OCI-LY7 (cell line): ENCODE measurements around the gene ST6GAL2. TPM values are rescaled to one million over a fixed set of nuclear protein-coding genes. Genes with fewer than 3 reads are reported as not detected.

ENCODE experiments used
- BruUV-seq: library from RNA; stranded (reverse); fragments of 400-500 nt; replicated peaks from 2 replicates; lab custom pipeline; 2021; lab: Mats Ljungman, UMichigan
- CTCF ChIA-PET: fragments of 300-600 bp; sonication (Branson Sonifier 250); formaldehyde crosslinking; loops from one replicate; lab custom pipeline; 2022; ENCODE audit warnings: antibody characterized with exemption; ENCODE audit not compliant: unreplicated experiment; lab: Charles Lee
- POLR2A ChIA-PET: fragments of 300-600 bp; sonication (Branson Sonifier 250); formaldehyde crosslinking; loops from one replicate; lab custom pipeline; 2022; ENCODE audit warnings: antibody characterized with exemption; lab: Charles Lee
- DNase-seq: peaks from one replicate; pipeline ENCODE4 v3.0.0-alpha.2; 2015; ENCODE audit warnings: low spot score
- H2AFZ ChIP-seq: fragments of 200-600 bp; sonication (generic), shearing (Covaris generic); 2 replicates; pipeline ENCODE4 v1.6.1; 2014; ENCODE audit warnings: mild to moderate bottlenecking, antibody characterized with exemption, low read length, moderate library complexity
- H3K27ac ChIP-seq: fragments of 200-600 bp; sonication (generic); 2 replicates; pipeline ENCODE4 v1.5.1; 2014; ENCODE audit warnings: mixed run types, low read depth, mild to moderate bottlenecking, moderate library complexity, low read length, inconsistent platforms; ENCODE audit not compliant: poor library complexity, severe bottlenecking
- H3K36me3 ChIP-seq: fragments of 200-600 bp; sonication (generic); 2 replicates; pipeline ENCODE4 v1.6.1; 2014; ENCODE audit warnings: mild to moderate bottlenecking, antibody characterized with exemption, low read length, moderate library complexity, mixed read lengths; ENCODE audit not compliant: insufficient read depth
- H3K4me1 ChIP-seq: fragments of 200-600 bp; sonication (generic); 2 replicates; pipeline ENCODE4 v1.5.1; 2014; ENCODE audit warnings: mild to moderate bottlenecking, low read length; ENCODE audit not compliant: insufficient read depth, poor library complexity, severe bottlenecking
- H3K4me2 ChIP-seq: fragments of 200-600 bp; sonication (generic); 2 replicates; pipeline ENCODE4 v1.6.1; 2014; ENCODE audit warnings: mild to moderate bottlenecking, low read length
- H3K4me3 ChIP-seq: fragments of 200-600 bp; sonication (generic); 2 replicates; pipeline ENCODE4 v1.5.1; 2014; ENCODE audit warnings: mild to moderate bottlenecking, low read depth, low read length; ENCODE audit not compliant: poor library complexity, severe bottlenecking
- H3K79me2 ChIP-seq: fragments of 200-600 bp; sonication (generic); 2 replicates; pipeline ENCODE4 v1.6.1; 2016; ENCODE audit warnings: low read depth, mild to moderate bottlenecking, low read length, moderate library complexity, mixed read lengths; ENCODE audit not compliant: insufficient read depth
- H3K9me2 ChIP-seq: fragments of 200-600 bp; sonication (generic); 2 replicates; pipeline ENCODE4 v1.6.1; 2016; ENCODE audit warnings: mild to moderate bottlenecking, low read length, mixed read lengths; ENCODE audit not compliant: insufficient read depth
- H3K9me3 ChIP-seq: fragments of 200-600 bp; sonication (generic); 2 replicates; pipeline ENCODE4 v1.6.1; 2014; ENCODE audit warnings: mild to moderate bottlenecking, mixed run types, low read length, mixed read lengths
- H4K20me1 ChIP-seq: fragments of 200-600 bp; sonication (generic); 2 replicates; pipeline ENCODE4 v1.6.1; 2014; ENCODE audit warnings: mild to moderate bottlenecking, antibody characterized with exemption, low read length, moderate library complexity, mixed read lengths; ENCODE audit not compliant: insufficient read depth
- EZH2phosphoT487 ChIP-seq: fragments of 200-600 bp; sonication (generic); IDR thresholded peaks from 2 replicates; pipeline ENCODE4 v1.6.1; 2018; ENCODE audit warnings: low read depth, borderline replicate concordance, mild to moderate bottlenecking, mixed run types, antibody characterized with exemption, low read length, moderate library complexity, mixed read lengths
- intact Hi-C: fragments of 100-400 bp; cut with micrococcal nuclease; formaldehyde crosslinking; loops from one replicate; pipeline ENCODE4 v1.10.0; 2022; ENCODE audit not compliant: unreplicated experiment
- total RNA-seq, 2 experiments: library from RNA; depleted of rRNA in 1 of 2; stranded (reverse); fragments of >200 nt in 1 of 2; shearing (Covaris generic) in 1 of 2; gene quantifications; 2 replicates each; pipeline ENCODE4 v1.2.3, GENCODE V29; 2014 to 2022
- TF ChIP-seq, protein P1 (sequence below): fragments of 200-600 bp; sonication (generic); conservative IDR thresholded peaks from 2 replicates; pipeline ENCODE4 v1.5.1; 2014; ENCODE audit warnings: mild to moderate bottlenecking, antibody characterized with exemption, low read length, moderate library complexity, mixed read lengths

ST6GAL2 gene
- total RNA-seq, 2 experiments from 2014 or later: not detected

DNA sequence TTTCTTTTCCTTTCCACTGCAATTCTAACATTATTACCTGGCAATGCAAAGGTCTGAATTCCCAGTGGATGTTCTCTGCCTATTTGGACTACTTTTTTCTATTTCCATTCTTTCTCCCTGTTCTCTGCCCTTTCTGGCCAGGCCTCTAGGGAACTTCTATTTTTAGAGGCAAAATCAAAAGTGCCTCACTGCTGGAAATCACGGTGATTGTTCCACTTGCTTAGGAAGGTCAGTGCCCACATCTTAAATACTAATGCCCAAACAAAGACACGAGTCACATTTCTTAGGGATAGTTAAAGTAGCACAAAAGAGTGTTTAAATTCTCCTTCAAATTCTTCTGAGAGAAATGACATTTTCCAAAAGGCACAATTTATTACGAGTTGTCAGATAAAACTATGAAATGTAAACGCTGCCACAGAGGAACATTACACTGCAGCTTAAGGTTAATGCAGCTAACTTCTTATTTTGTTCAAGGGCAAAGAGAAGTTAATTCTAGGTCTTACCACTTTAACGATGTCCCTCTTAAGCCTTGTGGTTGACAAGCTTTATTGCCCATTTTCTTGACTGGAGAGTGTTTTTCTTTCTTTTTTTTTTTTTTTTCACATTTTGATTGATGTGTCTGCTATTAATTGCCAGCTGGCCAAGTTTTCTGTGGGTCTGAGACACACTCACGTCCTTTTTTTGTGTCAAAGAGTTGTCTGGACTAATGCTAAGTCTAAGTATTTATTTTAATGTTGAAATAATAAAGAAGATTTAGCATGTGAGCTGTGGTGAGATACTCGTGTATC, 34.7 kb downstream of the ST6GAL2 start:
- intact Hi-C loops: no loop called here
- Histone ChIP-seq H3K36me3 (no peaks in the 10 kb centered on the region), H3K4me3 (no peak overlapping the region), H3K4me2 (no peak overlapping the region), H3K79me2 (no peaks in the 10 kb centered on the region), H3K9me3 (no peaks in the 10 kb centered on the region), H3K9me2 (no peaks in the 10 kb centered on the region), H4K20me1 (no peaks in the 10 kb centered on the region), H2AFZ (no peak overlapping the region), H3K27ac (no peak overlapping the region), H3K4me1 (no peaks in the 10 kb centered on the region)
- ChIA-PET POLR2A (interaction anchor here (0.5 to 0.7 kb wide), 3 partner anchors 42 to 348 kb away, joined by 3 read pairs; no protein-coding TSS in a partner anchor), CTCF (no interaction called here)
- TF ChIP-seq EZH2phosphoT487: no peak
- TF ChIP-seq, protein P1, sequence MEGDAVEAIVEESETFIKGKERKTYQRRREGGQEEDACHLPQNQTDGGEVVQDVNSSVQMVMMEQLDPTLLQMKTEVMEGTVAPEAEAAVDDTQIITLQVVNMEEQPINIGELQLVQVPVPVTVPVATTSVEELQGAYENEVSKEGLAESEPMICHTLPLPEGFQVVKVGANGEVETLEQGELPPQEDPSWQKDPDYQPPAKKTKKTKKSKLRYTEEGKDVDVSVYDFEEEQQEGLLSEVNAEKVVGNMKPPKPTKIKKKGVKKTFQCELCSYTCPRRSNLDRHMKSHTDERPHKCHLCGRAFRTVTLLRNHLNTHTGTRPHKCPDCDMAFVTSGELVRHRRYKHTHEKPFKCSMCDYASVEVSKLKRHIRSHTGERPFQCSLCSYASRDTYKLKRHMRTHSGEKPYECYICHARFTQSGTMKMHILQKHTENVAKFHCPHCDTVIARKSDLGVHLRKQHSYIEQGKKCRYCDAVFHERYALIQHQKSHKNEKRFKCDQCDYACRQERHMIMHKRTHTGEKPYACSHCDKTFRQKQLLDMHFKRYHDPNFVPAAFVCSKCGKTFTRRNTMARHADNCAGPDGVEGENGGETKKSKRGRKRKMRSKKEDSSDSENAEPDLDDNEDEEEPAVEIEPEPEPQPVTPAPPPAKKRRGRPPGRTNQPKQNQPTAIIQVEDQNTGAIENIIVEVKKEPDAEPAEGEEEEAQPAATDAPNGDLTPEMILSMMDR: no peak
- BruUV-seq: no TSS peak
- DNase-seq: no peak

DNA sequence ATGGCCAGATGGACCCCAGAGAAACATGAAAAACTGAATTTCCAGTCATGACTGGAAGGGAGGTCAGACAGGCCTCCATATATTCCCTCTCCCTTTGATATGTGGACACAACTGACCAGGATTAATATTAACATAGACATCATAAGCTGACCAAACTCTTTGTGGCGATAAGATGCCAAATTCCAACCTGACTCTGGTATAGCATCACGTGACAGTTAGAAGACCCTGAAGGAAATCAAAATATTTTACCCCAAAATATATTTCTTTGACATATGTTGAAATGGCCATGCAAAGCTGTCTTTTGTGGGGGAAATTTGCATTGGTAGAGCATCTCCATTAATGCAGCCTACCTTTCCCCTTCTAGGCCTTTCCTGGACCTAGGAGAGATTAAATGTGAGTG, 36.7 kb downstream of the ST6GAL2 start:
- no peak for TF ChIP-seq EZH2phosphoT487
- TF ChIP-seq, protein P1: no peak
- H4K20me1 ChIP-seq: no peaks in the 10 kb centered on the region
- H3K36me3 ChIP-seq: no peaks in the 10 kb centered on the region
- no peaks in the 10 kb centered on the region for H3K9me3 ChIP-seq
- BruUV-seq: no TSS peak
- H2AFZ ChIP-seq: no peak overlapping the region
- H3K79me2 ChIP-seq: no peaks in the 10 kb centered on the region
- H3K27ac ChIP-seq: no peak overlapping the region
- intact Hi-C loops: no loop called here
- H3K4me3 ChIP-seq: no peak overlapping the region
- POLR2A ChIA-PET: no interaction called here
- no peak overlapping the region for H3K4me2 ChIP-seq
- H3K4me1 ChIP-seq: no peaks in the 10 kb centered on the region
- no peak for DNase-seq
- CTCF ChIA-PET: no interaction called here
- no peaks in the 10 kb centered on the region for H3K9me2 ChIP-seq

DNA sequence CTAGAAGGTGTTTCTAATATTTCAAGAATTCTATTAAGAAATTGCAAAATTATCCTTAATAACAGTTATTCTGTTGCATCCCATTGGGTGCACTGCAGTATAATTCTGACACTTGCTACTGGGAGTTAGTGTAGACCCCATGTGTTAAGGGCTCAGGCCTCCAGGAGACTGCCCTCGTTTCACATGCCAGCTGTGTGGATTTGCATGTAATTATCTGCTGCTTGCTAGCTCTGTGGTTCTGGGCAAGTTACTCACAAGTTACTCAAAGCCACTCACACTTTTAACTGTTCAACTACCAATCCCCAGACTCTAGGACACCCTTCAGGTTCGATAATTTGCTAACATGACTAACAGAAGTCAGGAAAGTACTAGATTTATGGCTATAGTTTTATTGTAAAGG, 38.6 kb downstream of the ST6GAL2 start:
- no peaks in the 10 kb centered on the region for H3K4me1 ChIP-seq
- H3K4me3 ChIP-seq: no peak overlapping the region
- no peaks in the 10 kb centered on the region for H4K20me1 ChIP-seq
- no peaks in the 10 kb centered on the region for H3K9me3 ChIP-seq
- ChIA-PET POLR2A (no interaction called here), CTCF (no interaction called here)
- H3K79me2 ChIP-seq: no peaks in the 10 kb centered on the region
- H3K36me3 ChIP-seq: no peaks in the 10 kb centered on the region
- intact Hi-C loops: no loop called here
- BruUV-seq: no TSS peak
- H2AFZ ChIP-seq: no peak overlapping the region
- no peaks in the 10 kb centered on the region for H3K9me2 ChIP-seq
- H3K4me2 ChIP-seq: no peak overlapping the region
- H3K27ac ChIP-seq: no peak overlapping the region
- DNase-seq: no peak
- TF ChIP-seq, protein P1: no peak
- no peak for TF ChIP-seq EZH2phosphoT487
